Hepatocyte (in vitro differentiated cells): Measurements from ENCODE around the gene C11orf42. TPM values are rescaled to one million over a fixed set of nuclear protein-coding genes. Genes with fewer than 3 reads are reported as not detected.

Source experiments
- DNase-seq: peaks from one replicate; pipeline ENCODE4 v3.0.0-alpha.2; 2016; ENCODE audit warnings: low spot score
- H2AFZ ChIP-seq: fragments of 200-600 bp; sonication (generic); 2 replicates; pipeline ENCODE4 v1.6.0; 2016; ENCODE audit warnings: antibody characterized with exemption, mild to moderate bottlenecking
- H3K27ac ChIP-seq: fragments of 200-600 bp; sonication (generic); 2 replicates; pipeline ENCODE4 v1.5.1; 2016; ENCODE audit warnings: mild to moderate bottlenecking
- H3K27me3 ChIP-seq: fragments of 200-600 bp; sonication (generic); 2 replicates; pipeline ENCODE4 v1.6.1; 2016
- H3K36me3 ChIP-seq: fragments of 200-600 bp; sonication (generic); replicated peaks from 2 replicates; pipeline ENCODE4 v1.5.1; 2016; ENCODE audit warnings: low read depth; ENCODE audit not compliant: insufficient read depth
- H3K4me1 ChIP-seq: fragments of 200-600 bp; sonication (generic); 2 replicates; pipeline ENCODE4 v1.5.1; 2016; ENCODE audit warnings: mild to moderate bottlenecking, moderate library complexity; ENCODE audit not compliant: insufficient read depth
- H3K4me2 ChIP-seq: fragments of 200-600 bp; sonication (generic); 2 replicates; pipeline ENCODE4 v1.6.0; 2016
- H3K4me3 ChIP-seq: fragments of 200-600 bp; sonication (generic); 2 replicates; pipeline ENCODE4 v1.5.1; 2016; ENCODE audit warnings: mild to moderate bottlenecking
- H3K79me2 ChIP-seq: fragments of 200-600 bp; sonication (generic); 2 replicates; pipeline ENCODE4 v1.6.0; 2017; ENCODE audit warnings: mild to moderate bottlenecking
- H3K9me2 ChIP-seq: fragments of 200-600 bp; sonication (generic); replicated peaks from 2 replicates; pipeline ENCODE4 v1.6.0; 2017; ENCODE audit warnings: mild to moderate bottlenecking; ENCODE audit not compliant: insufficient read depth
- H3K9me3 ChIP-seq: fragments of 200-600 bp; sonication (generic); 2 replicates; pipeline ENCODE4 v1.5.1; 2016; ENCODE audit warnings: low read depth, mild to moderate bottlenecking
- H4K20me1 ChIP-seq: fragments of 200-600 bp; sonication (generic); 2 replicates; pipeline ENCODE4 v1.6.0; 2016; ENCODE audit warnings: mild to moderate bottlenecking; ENCODE audit not compliant: insufficient read depth, poor library complexity, severe bottlenecking
- CTCF ChIP-seq: fragments of 200-600 bp; sonication (generic); IDR thresholded peaks from 2 replicates; pipeline ENCODE4 v1.5.1; 2016; ENCODE audit warnings: antibody characterized with exemption, mild to moderate bottlenecking; ENCODE audit not compliant: poor library complexity
- EZH2 ChIP-seq: fragments of 200-600 bp; sonication (generic); IDR thresholded peaks from 2 replicates; pipeline ENCODE4 v1.6.1; 2016; ENCODE audit warnings: antibody characterized with exemption, mild to moderate bottlenecking, borderline replicate concordance
- EZH2phosphoT487 ChIP-seq: fragments of 200-600 bp; sonication (generic); IDR thresholded peaks from one replicate; pipeline ENCODE4 v1.6.1; 2018; ENCODE audit warnings: antibody characterized with exemption, mild to moderate bottlenecking, low read depth, moderate library complexity; ENCODE audit not compliant: unreplicated experiment, severe bottlenecking
- WGBS: methylation state at CpG from one replicate; pipeline ENCODE4 v1.1.6; 2016; ENCODE audit warnings: low lambda C conversion rate; ENCODE audit errors: missing lambda C conversion rate; 5-methylcytosine and 5-hydroxymethylcytosine counted together
- polyA plus RNA-seq: library from polyadenylated mRNA; unstranded; fragments of >200 nt; fragmentation: Nextera tagmentation; extraction: Ambion mirVana; gene quantifications from 2 replicates; pipeline ENCODE4 v1.2.1, GENCODE V29; 2016
- total RNA-seq: library from RNA; depleted of rRNA; stranded (reverse); fragments of >200 nt; gene quantifications from 2 replicates; pipeline ENCODE4 v1.2.3, GENCODE V29; 2014

The C11orf42 gene
- total and polyA plus RNA-seq, 2 experiments from 2014 or later: not detected

GRCh38 chr11:6199174-6199810 lies 6.1 kb upstream of the C11orf42 start, which contains the start of gene OR52W1:
Gene OR52W1, plus strand, starts transcription at chr11:6199224. Its CDS starts 0 bp downstream, at chr11:6199224.
- Histone ChIP-seq H3K4me1 (no peaks in the 10 kb centered on the region), H4K20me1 (no peaks in the 10 kb centered on the region), H3K4me3 (no peak within 1 kb of the TSS), H3K36me3 (no peaks in the 10 kb centered on the region), H2AFZ (no peak within 1 kb of the TSS), H3K79me2 (no peaks in the 10 kb centered on the region), H3K4me2 (no peak within 1 kb of the TSS), H3K27ac (no peak within 1 kb of the TSS), H3K9me2 (no peaks in the 10 kb centered on the region), H3K27me3 (no peaks in the 10 kb centered on the region), H3K9me3 (no peaks in the 10 kb centered on the region)
- TF ChIP-seq EZH2phosphoT487: no peak
- TF ChIP-seq CTCF: no peak
- TF ChIP-seq EZH2: no peak
- WGBS: 95% methylated on average over 5 of the region's 5 CpGs
- DNase-seq: no peak

- Histone ChIP-seq H3K79me2 (no peaks in the 10 kb centered on the region), H3K27me3 (no peaks in the 10 kb centered on the region), H2AFZ (no peak overlapping the region), H3K36me3 (no peaks in the 10 kb centered on the region), H3K4me1 (no peaks in the 10 kb centered on the region), H3K9me2 (no peaks in the 10 kb centered on the region), H3K9me3 (no peaks in the 10 kb centered on the region), H3K27ac (no peak overlapping the region), H3K4me3 (no peak overlapping the region), H4K20me1 (no peaks in the 10 kb centered on the region), H3K4me2 (no peak overlapping the region)
- DNase-seq: no peak
- TF ChIP-seq EZH2phosphoT487 (no peak), EZH2 (no peak), CTCF (no peak)
- 74% methylated on average over 4 of the region's 4 CpGs for WGBS
These were observed 4.4 kb upstream of the C11orf42 start for GRCh38 chr11:6200975-6201374.

- H4K20me1 ChIP-seq: no peaks in the 10 kb centered on the region
- no peaks in the 10 kb centered on the region for H3K9me2 ChIP-seq
- WGBS: 83% methylated on average over 2 of the region's 2 CpGs
- H3K9me3 ChIP-seq: no peaks in the 10 kb centered on the region
- no peaks in the 10 kb centered on the region for H3K4me1 ChIP-seq
- H2AFZ ChIP-seq: no peak overlapping the region
- H3K36me3 ChIP-seq: no peaks in the 10 kb centered on the region
- no peak overlapping the region for H3K4me2 ChIP-seq
- H3K4me3 ChIP-seq: no peak overlapping the region
- no peaks in the 10 kb centered on the region for H3K27me3 ChIP-seq
- no peak for DNase-seq
- H3K27ac ChIP-seq: no peak overlapping the region
- no peak for TF ChIP-seq EZH2phosphoT487
- TF ChIP-seq EZH2: no peak
- no peak for TF ChIP-seq CTCF
- no peaks in the 10 kb centered on the region for H3K79me2 ChIP-seq
These were observed 3.9 kb upstream of the C11orf42 start for GRCh38 chr11:6201481-6201880.
